OCI-LY1 (cell line): ENCODE data around the gene NABP1.

ENCODE experiments used
- CTCF ChIP-seq: fragments of 200-600 bp; sonication (generic), shearing (Covaris generic); IDR thresholded peaks from 2 replicates; pipeline ENCODE4 v1.5.1; 2017; ENCODE audit warnings: mild to moderate bottlenecking, antibody characterized with exemption, low read length, moderate library complexity, mixed read lengths
- EZH2 ChIP-seq: fragments of 200-600 bp; sonication (generic), shearing (Covaris generic); IDR thresholded peaks from 2 replicates; pipeline ENCODE4 v1.8.0; 2017; ENCODE audit warnings: borderline replicate concordance, mixed run types, mild to moderate bottlenecking, antibody characterized with exemption, low read length, moderate library complexity, mixed read lengths

GRCh38 chr2:191680639-191681038 lies 2.7 kb downstream of the NABP1 start:
- TF ChIP-seq CTCF (no peak), EZH2 (no peak)
